COLO668 (cell line): ENCODE results near the gene ARCN1.

Experiments
- DNase-seq: peaks from one replicate; lab custom pipeline; 2025; ENCODE audit not compliant: unreplicated experiment; lab: John Stamatoyannopoulos, UW

ARCN1 gene

DNA sequence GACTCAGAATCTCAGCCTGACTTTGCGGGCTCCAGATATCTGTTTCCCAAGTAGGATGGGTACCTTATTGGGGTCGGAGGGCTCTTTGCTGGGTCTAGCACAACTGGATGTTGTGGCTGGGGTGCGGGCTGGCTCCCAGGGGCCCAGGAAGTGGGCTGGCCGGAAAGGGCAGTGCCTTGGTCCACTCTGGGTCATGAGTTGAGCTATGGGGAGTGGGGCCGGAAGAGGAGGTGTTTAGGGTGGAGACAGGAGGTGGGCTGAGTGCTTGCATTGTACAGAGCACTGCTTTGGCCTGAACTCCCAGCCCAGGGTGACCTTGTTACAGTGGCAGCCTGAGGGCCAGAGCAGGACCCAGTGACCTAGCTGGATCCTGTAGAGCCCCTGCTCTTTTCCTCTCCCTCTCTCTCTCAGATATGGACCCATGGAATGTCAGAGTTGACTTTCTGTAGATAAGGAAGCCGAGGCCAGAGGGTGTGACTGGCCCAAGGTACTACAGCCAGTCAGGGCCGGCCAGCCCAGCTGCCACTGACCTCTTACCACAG is 48.4 kb downstream of the ARCN1 start:
- DNase-seq, result no peak

DNA sequence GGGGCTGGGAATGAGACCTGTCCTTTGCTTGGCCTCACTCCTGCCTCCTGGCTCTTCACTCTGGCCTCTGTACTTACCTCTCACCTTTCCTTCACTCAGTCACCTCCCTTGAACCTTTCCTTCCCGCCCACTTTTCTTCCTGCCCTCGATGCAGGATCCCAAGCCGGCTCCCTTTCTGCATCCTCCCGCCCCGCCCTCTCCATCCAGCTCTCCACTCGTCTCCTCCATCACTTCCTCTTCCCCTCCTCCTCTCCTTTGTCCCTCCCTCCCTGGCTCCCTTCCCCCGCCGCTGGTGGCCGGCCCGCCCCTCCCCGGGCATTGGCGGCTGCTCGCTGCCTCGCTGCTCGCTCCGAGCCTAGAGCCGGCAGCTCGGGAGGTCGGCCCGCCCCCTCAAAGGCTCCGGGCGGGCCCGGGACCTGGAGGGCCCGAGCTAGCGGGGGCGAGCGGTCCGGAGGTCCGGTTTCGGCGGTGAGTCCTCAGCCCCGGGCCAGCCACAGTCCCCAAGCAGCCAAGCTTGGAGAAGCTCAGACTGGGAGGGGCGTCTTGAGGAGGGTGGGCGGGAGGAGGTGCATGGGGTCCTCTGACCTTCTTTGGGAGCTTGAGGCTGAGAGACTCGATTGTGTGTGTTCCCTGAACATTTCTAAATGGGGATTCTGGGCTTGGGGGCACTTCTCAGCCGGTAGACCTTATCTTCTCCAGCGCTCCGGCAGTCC is 49.0 kb downstream of the ARCN1 start:
- DNase-seq, result peak; percentile 88

DNA sequence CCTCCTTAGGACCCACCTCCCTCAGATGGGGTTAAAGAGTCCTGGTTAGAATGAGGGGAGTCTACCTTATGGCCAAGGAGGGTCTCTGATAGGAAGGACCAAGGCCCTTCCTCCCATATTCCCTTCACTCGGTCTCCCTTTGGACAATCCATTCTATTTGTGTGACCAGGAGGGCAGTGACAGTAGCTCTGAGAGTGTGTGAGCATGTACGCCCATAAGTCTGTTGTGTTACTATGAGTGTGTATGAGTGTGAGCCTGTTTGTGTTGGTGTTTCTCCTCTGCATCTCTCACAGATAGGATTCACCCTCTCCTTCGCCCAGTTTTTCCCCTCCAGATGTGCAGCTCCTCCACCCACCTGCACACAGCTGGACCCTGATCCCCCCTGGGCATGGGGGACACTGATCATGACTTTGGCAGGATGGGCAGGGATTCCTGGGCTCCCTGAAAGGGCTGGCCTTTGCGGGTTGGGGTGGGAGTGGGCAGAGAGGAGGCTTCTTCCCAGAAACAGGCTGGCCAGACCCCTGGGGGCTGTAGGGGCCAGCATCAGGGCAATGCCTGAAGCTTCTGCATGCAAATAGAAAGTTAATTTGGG is 49.7 kb downstream of the ARCN1 start:
- no peak for DNase-seq

DNA sequence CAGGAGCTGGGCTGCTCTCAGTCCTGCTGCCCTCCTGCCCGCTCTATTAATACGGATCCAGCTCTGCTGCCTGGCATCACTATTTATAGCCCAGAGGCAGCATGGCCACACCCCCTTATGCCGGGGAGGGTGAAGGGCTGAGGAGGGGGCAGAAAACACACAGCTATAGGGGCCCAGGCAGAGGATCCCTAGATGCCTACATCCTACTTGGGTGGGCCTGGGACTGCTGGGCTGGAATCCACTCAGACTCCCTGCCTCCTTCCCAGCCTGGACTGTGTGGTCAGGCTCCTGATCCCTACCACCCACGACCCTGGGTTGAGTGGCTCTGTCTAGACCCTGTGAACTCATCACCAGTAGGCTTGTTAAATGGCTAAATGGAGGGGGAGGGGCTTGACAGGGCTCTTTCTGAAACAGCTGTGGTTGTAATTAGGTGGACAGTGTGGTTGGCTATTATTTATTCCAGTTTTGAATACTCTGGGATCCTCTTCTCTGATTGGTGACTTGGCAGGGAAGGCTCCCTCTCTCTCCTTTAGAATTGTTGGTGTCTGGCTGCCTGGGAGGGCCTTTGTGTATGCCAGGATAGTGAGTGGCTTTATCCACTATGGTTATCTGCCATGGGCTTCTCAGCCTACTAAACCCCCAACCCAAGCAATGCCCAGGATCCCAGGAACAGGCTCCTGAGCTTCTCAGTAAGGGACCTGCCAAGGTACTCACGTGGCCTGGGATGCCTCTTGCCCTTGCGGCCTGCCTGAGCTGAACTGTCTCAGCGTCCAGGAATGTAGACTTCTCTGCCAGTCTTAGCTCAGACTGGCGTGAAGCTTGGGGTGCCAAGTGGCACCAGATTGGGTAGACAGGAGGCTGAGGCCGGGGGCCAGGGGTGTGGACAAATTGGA is 50.4 kb downstream of the ARCN1 start:
- DNase-seq, result peak; percentile 70

DNA sequence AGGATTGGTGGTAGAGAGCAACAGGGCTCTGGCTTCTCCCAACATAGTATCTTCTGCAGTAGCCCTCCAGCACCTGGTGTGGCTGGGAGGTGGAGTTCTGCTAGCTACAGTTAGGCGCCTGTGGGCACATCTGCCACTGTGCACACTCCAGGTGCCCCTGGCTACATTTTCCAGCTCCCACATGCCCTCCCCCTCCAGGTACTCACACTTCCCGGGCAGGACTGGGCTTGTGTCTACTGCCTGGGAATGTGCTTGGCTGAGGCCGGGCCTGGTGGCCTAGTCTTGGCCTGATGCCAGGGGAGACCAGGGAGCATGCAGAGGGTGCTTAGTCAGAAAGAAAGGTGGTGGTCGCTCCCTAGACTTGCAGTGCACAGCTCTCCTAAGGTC is 51.1 kb downstream of the ARCN1 start:
- DNase-seq, result peak; percentile 94

DNA sequence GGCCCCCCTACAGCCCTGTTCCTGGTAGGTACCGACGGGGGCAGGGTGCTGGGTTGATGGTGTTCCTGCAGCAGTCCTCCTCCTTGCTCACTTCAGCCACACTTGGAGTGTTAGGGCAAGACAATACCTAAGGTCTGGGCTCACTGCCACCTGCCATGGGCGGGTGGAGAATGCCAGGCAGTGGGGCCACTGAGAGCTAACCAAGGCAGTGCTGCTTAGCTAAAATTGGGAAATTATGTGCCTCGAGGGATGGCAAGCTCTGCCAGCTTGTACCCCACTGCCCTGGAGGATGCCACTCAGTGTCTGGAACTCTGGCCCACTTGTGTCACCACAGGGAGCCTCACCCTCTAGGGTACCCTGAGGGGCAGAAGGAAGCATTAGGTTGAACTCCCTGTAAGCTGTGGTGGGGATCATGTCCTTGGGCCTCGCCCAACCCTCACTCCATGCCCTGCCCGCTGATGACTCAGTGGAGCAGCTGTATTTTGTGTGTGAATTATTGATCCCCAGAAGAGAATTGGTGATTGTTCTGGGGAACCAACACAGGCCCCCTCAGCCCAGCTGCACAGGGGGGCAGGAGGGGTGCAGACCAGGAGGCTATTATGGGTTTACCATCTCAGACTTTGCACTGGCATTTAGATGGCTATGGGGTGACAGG is 53.0 kb downstream of the ARCN1 start:
- DNase-seq, result peak; percentile 55

DNA sequence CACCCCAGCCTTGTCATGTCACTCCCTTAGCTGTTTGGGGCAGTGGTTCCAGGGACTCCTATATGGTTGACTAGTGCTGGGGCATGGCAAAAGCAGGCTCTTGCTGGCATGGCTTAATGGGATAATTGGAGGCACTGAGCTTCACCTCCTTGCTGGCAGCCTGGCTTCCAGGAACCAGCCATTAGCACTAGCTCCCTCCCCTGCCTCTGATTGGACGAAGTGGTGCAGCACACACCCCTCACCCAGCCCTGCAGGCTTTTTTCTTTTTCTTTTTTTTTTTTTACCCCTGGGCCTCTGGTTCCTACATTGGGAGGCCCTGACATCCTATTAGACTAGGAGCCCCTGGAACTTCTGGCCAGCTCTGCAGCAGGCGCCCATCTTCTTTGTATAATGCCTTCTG is 53.8 kb downstream of the ARCN1 start:
- peak; percentile 10 for DNase-seq

DNA sequence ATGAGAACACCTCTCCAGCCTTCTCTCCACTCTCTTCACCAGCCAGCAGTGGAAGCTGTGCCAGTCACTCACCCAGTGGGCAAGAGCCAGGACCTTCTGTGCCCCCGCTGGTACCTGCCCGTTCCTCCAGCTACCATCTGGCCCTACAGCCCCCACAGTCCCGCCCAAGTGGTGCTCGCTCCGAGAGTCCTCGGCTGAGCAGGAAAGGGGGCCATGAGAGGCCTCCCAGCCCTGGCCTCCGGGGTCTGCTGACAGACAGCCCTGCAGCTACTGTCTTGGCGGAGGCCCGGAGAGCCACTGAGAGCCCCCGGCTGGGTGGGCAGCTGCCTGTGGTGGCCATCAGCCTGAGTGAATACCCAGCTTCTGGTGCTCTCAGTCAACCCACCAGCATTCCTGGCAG is 55.4 kb downstream of the ARCN1 start:
- no peak for DNase-seq

DNA sequence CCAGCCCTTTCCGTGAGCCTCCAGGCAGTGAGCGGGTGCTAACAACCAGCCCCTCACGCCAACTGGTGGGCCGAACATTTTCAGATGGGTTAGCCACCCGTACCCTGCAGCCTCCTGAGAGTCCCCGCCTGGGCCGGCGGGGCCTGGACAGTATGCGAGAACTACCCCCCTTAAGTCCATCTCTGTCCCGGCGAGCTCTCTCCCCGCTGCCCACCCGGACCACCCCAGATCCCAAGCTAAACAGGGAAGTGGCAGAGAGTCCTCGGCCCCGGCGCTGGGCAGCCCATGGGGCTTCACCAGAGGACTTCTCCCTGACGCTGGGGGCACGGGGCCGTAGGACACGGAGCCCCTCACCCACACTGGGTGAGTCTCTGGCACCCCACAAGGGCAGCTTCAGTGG is 55.8 kb downstream of the ARCN1 start:
- no peak for DNase-seq

DNA sequence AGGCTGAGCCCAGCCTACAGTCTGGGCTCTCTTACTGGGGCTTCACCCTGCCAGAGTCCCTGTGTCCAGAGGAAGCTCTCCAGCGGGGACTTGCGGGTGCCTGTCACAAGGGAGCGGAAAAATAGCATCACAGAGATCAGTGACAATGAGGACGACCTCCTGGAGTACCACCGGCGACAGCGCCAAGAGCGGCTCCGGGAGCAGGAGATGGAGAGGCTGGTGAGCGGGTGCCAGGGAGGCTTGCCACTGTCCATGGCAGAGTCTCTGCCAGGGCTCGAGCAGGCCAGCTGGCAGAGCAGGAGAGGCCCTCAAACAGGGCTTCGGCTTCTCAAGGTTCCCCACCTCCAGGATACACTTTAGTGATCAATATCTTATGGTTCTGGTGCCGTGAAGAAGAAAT is 56.2 kb downstream of the ARCN1 start:
- DNase-seq, result no peak

DNA sequence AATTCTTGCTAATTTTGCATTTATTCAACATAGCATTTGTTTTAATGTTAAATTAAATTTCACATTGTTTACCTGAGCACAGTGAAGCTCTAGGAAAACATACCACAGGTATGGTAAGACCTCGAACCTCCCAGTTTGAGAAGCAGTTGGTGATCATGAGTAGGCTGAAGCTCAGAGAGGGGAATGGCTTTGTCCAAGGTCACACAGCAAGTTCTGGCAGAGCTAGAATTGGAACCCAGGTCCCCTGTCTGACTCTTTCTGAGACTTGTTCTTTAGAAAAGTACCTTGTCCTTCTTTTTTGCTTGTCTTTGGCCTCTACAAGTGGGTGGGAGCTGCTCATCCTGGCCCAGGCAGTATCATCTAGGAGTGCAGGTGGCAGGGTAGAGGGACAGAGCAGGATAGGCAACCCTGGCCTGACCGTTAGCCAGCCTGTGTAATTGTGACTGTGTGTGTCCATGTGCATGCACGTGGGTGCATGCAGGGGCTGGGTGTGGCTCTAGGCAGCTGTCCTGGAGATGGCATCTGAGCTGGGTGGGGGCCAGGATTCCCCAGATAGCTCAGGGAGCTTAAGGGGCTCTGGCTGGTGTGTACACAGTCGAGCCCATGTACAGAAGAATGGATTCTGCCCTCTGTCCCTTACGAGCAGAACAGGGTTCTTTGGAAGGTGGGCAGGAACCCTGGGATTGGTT is 56.8 kb downstream of the ARCN1 start:
- DNase-seq, result no peak

DNA sequence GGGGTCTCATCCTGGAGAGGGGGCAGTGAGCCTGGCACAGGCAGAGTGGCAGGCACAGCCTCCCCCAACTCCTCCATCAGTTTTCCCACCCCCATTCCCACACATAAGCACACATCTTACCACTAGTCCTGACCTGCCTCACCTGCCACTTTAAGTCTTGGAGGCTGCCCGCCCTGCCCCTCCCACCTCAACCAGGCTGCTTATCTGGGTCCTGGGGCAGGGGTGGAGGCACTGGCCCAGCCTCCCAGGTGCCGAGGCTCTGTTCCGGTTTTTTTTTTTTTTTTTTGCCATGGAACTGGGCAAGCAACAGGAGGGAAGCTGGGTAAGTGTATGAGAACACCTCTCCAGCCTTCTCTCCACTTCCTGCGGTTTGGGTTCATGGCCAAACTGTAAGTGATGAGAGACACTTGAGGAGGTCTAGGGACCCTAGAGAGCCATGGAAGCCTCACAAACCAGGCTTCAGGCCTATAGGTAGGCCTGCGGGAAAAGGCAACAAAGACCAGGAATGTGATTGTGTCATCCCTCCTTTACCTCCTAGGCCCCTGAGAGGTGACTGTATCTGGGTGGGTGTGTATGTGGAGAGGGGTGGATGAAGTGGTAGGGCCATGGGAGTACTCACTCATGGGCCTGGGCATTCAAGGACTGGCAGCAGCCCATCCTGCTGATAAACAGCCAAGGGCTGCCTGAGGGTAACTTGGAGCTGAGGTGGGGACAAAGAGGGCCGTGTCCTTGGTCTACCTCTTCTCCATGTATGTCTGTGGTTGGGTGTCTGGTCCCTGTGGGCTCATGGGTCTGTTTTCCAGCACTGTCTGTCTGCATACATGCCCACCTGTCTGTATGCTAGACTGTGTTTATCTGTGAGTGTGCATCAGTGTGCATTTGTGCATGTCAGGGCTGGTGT is 57.8 kb downstream of the ARCN1 start:
- no peak for DNase-seq

DNA sequence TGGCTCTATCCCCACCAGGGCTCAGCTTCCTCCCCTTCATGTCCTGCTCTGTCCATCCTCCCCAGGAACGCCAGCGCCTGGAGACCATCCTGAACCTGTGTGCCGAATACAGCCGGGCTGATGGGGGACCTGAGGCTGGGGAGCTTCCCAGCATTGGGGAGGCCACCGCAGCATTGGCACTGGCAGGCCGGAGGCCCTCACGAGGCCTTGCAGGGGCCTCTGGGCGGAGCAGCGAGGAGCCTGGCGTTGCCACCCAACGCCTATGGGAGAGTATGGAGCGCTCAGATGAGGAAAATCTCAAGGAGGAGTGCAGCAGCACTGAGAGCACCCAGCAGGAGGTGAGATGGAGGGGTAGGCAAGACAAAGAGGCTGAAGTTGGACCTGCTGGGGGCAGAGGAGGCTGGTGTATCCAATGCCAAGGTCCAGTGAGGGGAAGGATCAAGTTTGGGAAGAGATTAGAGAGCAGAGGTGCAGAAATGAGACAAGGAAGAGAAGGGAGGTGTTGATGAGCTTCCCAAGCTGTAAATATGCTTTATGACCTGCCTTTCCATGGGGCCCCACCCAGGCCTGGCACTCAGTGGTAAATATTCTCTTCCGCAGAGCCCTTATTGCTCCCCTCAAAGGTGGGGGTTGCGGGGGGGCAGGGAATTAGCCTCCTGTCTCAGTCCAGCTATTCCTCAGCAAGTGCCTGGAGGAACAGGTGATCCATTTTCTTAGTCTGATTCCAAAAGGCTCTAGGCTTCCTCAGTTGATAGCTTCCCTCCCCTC is 59.1 kb downstream of the ARCN1 start:
- DNase-seq, result no peak

DNA sequence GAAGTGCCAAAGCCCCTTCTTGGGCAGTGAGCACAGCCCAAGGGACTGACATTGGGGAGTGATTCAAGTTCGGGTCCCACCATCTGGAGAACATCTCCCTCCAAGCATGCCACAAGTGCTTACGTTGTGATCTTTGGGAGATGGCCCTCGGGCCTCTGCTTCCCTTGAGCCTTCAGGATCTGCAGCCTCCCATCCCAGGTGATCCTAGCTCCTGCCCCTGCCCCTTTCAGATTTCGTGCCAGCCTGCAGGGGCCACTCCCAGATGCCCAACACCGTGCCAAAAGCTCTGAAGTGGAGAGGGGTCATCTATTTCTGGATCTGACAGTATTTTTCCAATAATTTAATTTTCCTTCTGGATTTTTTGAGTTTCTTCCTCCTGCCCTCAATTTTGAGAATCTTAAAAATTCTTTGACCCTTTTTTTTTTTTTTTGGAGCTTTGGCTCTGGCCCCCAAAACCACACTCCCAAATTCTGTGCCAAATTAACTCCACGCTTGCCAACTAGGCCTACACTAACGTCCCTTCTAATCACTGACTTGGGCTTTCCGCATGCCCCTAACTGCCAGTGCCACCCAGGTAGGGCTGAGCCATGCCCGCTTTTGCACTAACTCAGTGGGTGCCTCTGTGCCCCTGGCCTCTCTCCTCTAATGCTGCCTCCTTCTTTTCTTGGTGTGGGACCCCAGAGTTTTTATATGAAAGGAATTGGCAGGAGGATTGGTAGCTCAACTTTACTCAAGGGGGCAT is 60.5 kb downstream of the ARCN1 start:
- DNase-seq, result no peak

DNA sequence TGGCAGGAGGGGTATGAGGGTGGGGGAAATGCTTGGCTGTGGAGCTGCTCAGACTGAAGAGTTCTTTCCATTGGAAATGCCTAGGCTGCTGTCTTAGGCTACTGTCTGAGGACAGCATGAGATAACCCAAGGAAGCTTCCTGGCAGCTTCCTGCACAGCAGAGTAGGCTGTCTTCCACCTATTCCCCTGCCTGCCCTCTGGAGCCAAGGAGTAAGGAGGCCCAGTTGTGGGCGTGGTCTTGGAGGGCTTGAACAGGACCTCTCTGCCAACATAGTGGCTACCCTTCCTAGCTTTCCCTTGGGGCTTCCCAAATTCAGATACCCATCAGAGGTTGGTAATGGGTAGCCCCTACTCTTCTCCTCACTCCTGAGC is 61.1 kb downstream of the ARCN1 start:
- no peak for DNase-seq

DNA sequence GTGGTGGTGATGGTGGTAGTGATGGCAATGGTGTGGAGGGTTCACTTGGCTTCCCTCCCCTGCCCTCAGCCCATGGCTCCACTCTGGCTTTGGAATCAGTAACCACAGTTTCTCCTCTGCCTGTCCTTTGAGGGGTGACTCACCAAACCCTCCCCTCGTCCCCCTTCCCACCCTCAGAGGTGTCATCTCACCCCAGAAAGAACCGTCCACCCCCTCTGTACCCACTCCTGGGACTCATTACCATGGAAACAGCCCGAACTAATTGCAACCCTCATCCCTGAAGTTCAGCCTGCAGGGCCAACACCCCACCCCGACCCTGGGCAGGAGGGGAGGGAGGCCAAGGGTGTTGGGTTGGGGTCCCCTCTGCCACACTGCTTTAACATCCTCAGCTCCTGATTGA is 61.8 kb downstream of the ARCN1 start:
- DNase-seq, result no peak

DNA sequence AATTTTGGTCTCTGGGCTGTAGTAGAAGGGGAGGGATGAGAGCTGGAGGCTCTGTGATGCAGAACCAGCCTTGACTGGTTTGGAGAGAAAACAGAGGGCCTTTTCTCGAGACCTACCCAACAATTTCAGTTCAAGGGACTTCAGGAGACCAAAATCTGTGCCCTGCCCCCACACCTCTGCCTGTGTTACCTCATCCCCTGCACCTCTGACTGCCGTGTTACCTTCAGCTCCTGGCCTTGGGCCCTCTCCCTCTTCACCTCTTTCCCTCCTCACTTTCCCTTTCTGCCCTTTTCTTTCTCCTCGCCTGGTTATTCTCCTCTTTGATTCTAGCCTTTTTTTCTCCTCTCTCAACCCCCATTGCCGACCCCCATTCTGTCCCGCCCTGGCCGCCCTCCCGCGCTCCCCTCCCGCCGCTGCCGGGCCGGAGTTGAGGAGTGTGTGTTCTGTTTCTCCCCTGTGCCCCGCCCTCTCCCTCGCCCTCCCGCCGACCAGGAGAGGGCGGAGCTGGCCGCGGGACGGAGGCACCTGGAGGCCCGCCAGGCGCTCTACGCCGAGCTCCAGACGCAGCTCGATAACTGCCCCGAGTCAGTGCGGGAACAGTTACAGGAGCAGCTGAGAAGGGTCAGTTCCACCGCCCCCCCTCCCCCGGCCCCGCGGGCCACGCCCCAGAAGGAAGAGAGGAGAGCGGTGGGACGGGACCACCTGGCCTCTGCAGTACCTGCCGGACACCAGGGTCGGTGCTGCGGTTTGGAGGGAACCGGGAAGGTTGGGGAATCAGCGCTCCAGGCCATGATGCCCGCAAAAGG is 62.4 kb downstream of the ARCN1 start:
- peak; percentile 89 for DNase-seq

DNA sequence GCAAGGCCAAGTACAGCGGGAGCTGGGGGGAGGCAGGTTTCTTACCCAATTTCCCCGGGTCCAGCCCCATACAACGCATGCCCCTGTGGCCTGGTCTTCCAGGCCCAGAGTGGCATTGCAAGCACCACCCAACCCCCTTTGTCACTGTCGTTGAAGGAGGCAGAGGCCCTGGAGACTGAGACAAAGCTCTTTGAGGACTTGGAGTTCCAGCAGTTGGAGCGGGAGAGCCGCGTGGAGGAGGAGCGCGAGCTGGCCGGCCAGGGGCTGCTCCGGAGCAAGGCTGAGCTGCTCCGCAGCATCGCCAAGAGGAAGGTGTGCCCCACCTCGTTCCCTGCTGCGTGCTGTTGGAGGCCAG is 63.0 kb downstream of the ARCN1 start:
- no peak for DNase-seq
